NCI-H82 (cell line): ENCODE measurements around the gene LAMA4.

Source experiments
- DNase-seq: peaks from one replicate; lab custom pipeline; 2025; lab: John Stamatoyannopoulos, UW

LAMA4 gene

DNA sequence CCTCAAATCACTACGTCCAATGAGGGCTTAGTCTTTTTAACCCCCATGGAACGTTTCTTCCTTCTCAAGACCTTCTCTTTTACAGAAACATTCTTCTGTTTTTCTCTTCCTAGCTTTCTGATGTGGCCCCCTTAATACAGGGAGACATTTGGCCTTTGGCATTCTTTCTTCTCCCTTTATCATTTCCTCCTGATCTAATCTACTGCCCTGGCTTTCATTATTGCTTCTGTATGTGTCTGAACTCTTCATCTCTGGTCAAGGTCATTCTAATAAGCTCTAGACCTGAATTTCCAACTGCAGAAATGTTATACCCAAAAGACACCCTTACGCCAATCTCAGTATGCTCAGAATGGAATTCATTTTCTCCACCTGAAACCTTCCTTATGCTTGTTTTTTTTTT lies 18.4 kb upstream of the LAMA4 start:
- DNase-seq: no peak

DNA sequence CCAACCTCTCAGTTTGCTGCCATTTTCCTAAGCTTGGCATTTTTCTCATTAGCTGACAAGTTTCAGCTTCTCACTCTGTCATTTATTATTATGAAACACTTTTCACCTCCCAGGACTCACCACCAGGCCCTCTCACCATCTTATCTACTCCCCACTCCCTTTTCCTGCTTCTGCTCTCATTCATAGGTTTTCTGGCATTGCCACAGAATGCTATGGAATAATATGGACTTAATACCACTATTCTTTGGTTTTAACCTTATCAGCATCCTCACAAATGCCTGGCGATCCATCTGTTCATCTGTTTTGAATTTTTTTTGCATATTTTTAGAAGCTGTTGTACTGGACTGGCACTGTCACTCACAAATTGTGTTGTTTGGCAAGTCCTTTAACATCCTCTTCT lies 16.4 kb upstream of the LAMA4 start:
- DNase-seq: no peak

DNA sequence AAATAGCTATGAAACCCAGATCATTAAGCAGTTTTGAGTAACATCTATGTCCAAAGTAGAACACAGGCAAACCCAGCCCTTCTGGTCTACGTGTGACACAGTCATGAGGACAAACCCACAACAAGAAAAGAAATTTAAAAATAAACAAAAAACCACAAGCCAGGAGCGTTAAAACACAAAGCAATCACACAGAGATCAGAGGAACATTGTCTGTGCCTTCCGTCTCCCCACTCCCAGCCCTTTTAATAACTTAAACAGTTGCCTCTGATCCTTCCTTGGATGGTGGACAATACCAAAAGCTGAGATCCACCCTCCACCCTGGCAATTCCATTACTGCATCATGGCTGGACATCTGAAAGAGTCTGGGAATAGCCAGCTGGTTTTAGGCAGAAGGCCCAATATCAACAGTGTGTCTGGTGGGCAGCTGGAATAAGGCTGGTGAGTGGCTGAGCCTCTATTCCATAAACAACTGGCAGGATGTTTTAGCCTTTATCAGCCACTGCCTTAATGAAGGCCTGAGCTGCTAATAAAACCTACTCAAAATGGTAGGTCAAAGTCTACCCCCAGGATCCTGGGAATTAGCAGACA lies 15.7 kb upstream of the LAMA4 start:
- DNase-seq: no peak

DNA sequence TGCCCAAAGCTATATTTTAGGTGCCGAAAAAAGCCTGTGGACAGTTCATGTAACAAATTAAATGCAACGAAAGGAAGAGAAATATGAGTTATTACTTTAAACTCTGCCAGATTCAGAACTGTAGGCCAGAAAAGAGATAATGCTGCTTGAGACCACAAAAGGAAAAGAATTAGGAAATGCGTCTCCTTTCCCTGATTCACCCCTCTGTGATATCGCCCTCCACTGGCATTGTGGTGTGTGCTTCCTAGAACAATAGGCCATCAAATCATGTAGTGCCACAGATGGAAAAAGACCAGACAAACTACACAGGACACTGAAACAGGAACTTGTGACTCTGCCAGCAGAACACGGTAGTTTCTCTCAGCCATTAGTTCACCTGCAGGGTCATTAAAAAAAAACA lies 14.7 kb upstream of the LAMA4 start:
- peak; percentile 5 for DNase-seq

DNA sequence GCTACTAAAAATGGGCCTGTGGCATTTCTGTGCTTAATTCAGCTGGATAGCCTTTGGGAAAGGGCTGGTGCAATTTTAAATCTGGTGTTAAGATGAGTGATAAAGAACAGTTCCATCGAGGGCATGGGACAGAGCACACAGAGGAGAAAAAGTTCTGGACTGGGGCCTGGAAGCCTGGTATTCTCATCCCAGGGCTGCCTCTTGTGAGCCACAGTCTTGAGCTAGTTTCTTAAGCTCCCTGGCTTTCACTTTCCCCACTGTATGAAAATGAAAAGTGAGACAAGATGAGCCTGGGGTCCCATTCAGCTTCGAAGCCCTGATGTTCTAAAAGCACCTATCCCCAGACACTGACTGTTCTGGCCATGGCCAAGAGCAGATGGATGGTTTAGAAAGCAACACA lies 14.3 kb upstream of the LAMA4 start:
- DNase-seq: no peak

DNA sequence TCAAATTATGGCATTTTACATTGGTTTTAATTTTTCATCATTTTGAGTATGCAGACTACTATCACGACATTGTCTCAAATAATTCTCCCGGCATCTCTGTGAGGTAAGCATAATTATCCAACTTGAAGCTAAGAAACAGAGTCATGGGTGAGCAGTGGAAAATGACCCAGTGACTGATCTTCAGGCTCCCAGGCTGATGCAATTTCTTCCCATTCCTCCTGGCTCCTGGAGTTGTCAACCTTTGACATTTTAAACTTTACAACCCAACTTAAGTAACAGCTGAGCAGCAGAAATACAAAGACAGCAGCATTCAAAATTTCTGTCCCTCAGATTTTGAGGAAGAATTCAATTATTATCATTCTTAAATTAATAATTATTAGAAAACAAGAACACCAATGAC lies 13.7 kb upstream of the LAMA4 start:
- DNase-seq: no peak

DNA sequence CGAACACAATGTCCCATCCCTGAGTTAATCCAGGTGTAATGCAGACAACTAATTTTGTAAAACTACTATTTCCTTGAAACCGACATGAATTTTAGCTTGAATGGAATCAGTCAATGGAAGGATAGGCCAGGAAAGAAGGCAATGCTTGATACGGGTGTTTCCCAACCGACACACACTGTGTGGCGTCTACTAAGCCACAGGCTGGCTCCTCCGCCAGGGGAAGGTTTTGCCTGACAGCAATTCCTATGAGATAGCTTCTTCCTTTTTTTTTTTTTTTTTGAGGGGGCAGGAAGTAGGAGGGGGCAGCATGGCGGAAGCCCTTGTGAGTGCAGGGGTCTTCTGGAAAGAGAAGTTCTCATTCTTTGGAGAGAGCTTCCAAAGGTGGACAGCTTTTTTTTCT lies 12.0 kb upstream of the LAMA4 start:
- no peak for DNase-seq

DNA sequence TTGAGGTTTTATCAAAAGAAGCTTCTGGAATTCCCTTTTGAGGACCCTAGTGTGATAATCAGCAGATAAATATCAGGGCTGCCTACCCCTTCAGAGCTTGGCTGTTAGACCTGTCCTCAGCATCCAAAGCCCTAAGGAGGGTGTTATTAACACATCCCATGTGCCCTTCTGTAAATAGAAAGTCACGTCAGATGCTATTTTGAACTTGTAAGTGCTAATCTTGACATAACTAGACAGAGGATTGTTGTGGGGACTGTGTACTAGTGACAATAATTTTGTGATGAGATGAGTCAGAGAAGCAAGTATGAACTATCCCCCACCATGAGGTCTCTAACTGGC lies 4.9 kb upstream of the LAMA4 start:
- no peak for DNase-seq

DNA sequence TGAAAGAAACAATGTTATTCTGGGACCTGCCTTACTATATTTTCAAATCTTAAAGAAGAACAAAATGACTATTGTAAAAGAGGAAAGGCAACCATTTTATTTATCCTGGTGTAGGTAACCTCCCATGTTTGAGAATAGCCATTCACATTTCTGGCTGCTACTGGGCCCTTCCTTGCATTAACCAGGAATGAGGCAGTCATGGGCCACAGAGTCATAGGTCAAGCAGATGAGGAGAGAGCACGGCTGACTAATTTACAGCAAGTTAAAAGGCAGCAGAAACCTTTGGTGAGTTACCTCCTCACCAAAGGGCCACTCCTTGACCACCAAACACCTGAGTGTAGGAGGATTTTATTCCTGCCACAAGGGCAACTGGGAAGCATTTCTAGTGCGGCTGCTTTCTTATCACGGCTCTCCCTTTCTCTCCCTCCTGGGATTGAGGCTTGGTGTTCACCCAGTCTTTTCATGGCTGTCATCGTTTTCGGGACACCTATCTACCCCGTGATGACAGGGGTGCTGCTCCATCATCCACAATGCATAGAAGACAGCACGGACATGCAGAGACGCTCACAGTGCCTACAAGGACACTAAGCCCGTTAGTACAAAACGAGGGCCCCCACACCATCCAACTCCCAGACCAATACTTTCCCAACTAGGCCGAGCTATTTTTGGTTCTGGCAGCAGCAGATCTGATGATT lies 4.4 kb upstream of the LAMA4 start:
- no peak for DNase-seq

DNA sequence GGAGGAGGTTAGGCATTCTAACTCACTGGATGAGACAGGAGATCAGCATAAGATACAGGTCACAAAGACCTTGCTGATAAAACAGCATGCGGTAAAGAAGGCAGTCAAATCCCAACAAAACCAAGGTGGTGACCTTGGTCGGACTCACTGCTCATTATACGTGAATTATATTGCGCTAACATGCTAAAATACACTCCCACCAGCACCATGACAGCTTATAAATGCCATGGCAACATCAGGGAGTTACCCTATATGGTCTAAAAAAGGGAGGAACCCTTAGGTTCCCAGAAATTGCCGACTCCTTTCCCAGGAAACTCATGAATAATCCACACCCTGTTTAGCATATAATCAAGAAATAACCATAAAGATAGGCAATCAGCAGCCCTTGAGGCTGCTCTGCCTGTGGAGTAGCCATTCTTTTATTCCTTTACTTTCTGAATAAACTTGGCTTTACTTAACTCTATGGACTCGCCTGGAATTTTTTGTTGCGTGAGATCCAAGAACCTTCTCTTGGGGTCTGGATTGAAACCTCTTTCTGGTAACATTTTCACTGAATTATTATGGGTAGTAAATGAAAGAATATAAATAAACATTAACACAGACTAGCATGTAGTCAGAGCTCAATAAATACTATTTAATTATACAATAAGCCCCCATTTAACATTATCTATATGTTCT lies 3.0 kb upstream of the LAMA4 start:
- no peak for DNase-seq

DNA sequence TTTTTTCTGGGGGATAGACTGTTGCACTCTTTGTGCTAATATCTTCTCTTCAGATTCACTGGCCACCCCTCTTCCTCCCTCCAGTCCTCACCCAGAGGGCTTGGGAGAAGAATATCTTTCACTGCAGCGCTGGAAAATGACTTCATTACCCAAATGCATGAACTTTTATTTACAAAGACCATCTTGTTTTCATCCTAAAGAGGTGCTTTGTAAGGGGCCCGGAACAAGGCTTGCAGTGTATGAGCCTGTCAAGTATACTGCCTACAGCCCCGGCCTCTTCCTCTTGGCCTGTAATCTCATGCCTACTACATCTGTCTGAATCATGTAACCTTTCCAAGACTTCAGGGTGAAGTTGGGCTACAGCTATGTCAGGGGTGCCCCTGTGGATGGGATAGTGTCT lies 554 bp upstream of the LAMA4 start:
- no peak for DNase-seq

DNA sequence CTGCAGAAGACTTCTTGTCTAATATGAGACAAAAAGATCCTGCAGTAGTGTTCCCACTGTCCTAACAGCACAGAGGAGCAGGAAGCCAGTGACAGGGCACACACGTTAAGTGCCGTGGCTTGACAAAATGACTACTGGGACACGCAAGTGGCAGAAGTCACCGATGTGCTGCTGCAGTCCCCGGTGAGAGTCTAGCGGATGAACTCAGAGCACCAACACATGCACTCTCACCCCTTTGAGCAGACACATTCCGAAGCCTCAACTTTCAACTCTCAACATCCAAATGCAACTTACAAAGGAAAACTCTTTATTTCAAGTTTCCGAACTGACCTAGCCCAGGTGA lies 898 bp downstream of the LAMA4 start:
- peak; percentile 35 for DNase-seq

DNA sequence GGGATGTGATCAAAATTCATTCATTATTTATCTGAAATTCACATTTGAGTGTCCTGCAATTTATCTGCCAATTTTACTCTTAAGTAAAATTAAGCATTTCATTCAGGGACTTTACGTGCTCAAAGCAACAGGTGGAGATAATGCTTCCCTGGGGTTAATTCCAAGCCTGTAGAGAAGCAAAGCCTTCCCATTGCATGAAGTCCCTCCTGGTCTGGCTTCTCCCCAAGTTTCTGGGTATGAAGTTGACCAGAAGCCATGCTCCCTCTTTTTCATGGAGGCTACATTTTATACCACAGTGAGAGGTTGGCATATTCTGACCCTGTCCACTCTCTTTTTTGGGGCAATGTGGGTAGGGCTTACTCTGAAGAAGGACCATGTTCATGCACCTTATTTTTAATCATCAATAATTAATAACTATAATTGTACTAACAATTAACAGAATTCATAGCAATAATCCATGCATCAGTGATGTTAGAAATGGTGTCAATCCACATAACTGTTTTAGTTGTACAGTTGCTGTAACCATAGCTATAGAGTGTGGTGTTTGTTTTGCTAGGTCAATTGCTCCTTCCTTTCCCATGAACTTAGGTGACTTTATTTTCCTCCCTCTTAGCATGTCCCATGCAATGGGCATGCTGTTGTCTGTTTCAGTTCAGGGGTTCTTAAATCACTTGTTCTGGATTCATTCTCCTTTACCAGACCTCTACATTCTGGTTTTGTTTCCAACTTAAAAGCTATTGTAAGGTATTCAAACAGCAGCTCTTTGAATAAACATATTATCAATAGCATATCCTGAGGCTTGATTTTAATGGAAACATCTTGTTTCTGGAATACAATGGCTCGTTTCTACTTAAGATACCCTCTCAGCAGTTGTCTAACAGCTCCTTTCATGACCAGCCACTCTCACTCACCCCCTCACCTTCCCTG lies 1.5 kb downstream of the LAMA4 start:
- DNase-seq: no peak

DNA sequence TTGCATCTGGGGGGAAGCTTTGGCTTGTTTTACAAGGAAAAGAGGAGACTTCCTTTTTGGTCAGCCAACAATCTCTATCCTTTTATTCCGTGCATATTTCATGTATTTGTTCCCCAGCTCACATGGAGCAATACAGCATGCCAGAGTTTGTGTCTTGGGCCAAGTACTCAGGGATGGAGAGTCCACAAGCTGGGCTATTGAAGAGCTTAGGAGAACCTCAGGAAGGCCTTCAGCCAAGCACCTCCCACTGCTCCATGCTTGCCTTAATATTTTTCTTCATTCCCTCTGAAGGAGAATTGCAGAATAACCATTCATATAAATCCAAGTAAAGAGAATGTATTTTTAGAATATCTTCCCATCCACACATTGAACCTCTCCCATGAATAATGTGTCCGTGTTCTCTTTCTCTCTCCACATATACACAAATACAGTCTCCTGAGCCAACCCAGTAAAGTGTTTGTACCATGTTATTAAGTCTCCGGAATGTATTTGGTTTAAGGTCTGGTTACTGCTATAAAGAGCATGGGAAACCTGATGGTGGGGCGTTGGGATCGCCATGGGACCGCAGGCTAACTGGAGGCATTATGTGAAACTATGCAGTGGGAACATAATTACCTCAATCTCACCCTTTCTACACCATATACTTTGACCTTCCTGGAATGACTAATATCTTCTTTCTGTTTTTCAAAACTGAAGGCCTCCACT lies 3.0 kb downstream of the LAMA4 start:
- DNase-seq: no peak

DNA sequence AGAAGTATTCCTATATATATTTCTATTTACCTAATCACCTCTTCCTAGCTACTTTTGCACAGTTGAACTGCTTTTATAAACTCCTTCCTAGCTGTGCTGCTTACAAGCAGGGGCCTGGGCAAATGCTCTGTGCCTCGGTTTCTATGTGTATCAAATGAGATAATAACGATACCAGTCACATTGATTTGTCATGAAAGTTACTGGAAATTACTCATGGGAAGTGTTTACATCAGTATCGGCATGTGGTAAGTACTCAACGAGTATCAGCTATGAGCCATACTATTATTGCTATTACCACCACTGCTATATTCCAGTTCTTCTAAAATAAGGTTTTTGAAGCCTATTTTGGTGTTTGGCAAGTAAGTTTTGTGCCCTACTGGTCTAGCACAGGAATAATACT lies 4.9 kb downstream of the LAMA4 start:
- no peak for DNase-seq

DNA sequence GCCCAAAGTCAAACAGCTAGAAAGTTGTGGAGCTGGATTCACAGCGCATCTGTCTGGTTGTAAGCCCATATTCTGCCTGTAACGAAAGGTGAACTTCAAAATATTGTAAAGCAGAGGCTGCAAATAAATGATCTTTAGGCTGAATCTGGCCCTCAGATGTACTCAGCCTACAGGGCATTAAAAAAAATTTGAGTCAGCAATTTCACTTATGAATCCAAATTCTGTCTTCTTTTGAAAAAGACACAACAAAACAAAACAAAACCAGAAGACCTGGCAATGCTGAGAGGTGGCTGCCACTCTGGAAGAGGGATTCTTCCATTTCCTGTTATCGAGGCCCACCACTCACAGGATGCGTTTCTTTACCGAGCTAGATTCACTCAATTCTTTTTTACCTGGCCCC lies 7.1 kb downstream of the LAMA4 start:
- DNase-seq: no peak

DNA sequence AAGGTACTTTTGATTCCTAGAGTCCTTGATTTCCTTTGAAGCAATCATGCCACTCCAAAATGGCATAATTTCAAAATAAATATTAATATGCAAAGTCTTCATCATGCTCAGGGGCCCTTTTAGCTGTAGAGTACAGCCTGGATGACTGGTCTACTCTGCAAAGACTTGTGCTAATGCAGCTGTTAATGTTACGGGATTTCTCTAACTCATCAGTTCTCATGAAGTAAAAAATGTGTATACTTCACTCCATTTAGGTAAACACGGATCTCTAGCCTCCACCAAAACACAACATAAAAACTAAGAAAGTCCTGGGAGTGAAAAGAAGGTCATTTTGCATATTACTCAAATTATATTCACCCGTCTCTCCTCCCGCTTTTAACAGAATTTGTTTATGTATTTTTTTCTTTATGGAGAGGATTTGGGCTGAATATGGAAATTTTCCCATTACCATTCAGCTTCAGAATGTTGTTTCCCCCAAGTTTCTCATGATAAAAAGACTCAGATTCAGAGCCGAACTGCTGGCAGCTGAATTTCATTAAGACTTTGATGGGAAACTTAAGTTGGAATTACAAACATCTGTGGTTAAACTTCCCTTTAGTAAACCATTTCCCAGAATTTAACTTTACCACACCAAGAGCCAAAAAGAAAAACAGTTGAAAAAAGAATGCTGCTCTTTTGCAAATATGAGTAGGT lies 8.7 kb downstream of the LAMA4 start:
- DNase-seq: no peak

DNA sequence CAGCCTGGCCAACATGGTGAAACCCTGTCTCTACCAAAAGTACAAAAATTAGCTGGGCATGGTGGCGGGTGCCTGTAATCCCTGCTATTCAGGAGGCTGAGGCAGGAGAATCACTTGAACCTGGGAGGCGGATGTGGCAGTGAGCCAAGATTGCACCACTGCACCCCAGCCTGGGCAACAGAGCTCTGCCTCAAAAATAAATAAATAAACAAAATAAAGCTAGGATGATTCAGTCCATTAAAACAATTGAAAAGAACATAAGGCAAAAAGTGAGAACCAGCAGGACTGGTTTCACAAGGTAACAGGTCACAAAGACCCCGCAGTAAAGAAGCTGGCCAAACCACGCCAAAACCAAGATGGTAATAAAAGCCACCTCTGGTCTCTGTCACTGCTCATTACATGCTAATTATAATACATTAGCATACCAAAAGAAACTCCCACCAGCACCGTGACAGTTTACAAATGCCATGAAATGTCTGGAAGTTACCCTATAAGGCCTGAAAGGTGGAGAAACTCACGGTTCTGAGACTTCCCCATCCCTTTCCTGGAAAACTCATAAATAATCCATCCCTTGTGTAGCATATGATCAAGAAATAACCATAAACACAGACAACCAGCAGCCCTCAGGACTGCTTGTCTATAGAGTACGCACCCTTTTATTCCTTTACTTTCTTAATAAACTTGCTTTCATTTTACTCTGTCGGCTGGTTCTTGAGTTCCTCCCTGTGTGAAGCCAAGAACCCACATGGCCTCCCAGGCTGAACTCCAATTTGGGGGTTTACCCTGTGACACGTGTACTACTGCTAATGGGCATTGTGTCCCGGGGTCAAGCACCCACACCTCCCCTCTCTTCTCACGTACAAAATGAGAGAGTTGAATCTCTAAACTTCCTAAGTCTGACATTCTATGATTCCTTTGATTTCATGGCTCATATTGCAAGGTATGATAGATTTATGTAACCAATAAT lies 10.2 kb downstream of the LAMA4 start:
- no peak for DNase-seq

DNA sequence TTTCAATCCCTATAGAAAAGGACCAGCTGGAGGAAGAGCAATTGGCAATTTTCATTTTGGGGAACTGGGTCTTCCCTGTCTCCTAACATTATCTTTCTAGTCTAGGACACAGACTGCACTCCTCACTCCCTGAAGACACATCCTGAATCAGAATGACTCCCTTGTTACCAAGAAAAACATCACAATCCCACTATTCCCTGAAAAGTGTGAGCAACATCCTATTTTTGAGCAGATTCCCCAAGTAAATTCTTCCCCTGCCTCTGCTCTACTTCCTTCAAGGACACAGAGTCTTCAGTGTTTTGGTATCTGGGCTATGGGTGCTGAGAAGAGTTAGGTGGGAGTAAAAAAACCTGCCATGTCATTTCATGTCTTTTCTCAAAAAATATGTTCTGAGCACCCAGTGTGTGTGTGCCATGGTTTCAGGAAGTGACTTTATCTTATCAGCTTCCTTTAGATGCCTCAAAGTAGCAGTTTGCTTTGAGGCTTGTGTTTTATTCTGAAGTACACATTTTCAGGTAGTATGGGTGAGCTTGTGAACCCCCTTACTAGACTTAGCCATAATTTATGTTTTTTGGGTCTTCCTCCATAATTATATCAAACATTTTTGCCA lies 12.4 kb downstream of the LAMA4 start:
- no peak for DNase-seq

DNA sequence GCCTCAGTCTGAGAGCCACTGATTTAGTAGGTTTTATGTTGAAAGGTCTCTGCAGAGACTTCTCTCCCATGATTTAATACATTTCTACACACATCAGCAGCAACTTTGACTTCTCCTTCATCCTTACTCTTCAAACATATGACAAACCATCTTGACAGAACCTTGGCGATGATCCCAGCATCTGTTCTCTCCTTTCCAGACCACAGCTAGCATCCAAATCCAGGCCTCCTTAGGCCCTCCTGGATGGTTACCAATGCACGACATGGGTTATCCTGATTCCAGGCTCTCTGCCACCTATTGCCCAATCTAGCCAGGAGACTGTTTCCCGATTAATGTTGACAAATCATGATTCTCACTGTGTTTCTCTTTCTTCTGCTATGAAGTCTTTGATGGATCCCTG lies 16.8 kb downstream of the LAMA4 start:
- DNase-seq: no peak
